ENCODE results near the gene GLI2. TPM values are rescaled to one million over a fixed set of nuclear protein-coding genes. Genes with fewer than 3 reads are reported as not detected.
A peak's percentile ranks its signal among the peaks of the same experiment; 100 is the strongest.

The GLI2 gene
- total and polyA plus RNA-seq, 2 of the 8 experiments (the other 6 are each of a cell fraction or from before 2014, with no cell fraction given): 18.4 to 46.9 TPM

- no peak overlapping the region for H2BK20ac ChIP-seq (ENCODE audit: low read length)
- peak; percentile 71 to 72 for DNase-seq (ENCODE audit: low read depth in 1 of 2, low spot score in 2 of 2)
- H3K9ac ChIP-seq (replicated peaks in 1 of 4; ENCODE audit: extremely low read depth in 1 of 4, low read depth in 3 of 4, low read length in 3 of 4): peak overlapping the region; percentile 75 to 88 (median 78)
- no peak overlapping the region for H2AFZ ChIP-seq (ENCODE audit: low read length)
- H2BK12ac ChIP-seq (ENCODE audit: low read depth, low read length): peak overlapping the region; percentile 68; the same call in 1 of the 2 replicates
- H4K20me1 ChIP-seq (replicated peaks in 1 of 2; ENCODE audit: control insufficient read depth in 1 of 2, insufficient read depth in 2 of 2, low read length in 2 of 2): no peaks in the 10 kb centered on the region
- H2BK120ac ChIP-seq (replicated peaks; ENCODE audit: low read depth, low read length): no peak overlapping the region
- FAIRE-seq: no peak
- H4K91ac ChIP-seq (replicated peaks; ENCODE audit: insufficient read length, low read length): peak overlapping the region; percentile 94
- peak overlapping the region; percentile 91 for H3K56ac ChIP-seq (replicated peaks; ENCODE audit: insufficient read length, low read depth, low read length)
- H3K4me2 ChIP-seq (ENCODE audit: insufficient read depth in 1 of 2, low read depth in 2 of 2, low read length in 2 of 2): peak overlapping the region; percentile 91 to 99
- peaks cover 37% of the 10 kb centered on the region for H3K23me2 ChIP-seq (ENCODE audit: low read depth, low read length)
- WGBS, 2 experiments (ENCODE audit: extremely low coverage in 1 of 2, insufficient coverage in 1 of 2, insufficient read length in 1 of 2, insufficient replicate concordance in 2 of 2, low coverage in 1 of 2, low lambda C conversion rate in 2 of 2, missing lambda C conversion rate in 1 of 2): 1% methylated on average over 29 of the region's 48 CpGs; no CpG with 5 or more reads in 1 of the 2 experiments
- H3K18ac ChIP-seq (ENCODE audit: extremely low read depth, low read length): peak overlapping the region; percentile 94
- H4K8ac ChIP-seq (ENCODE audit: extremely low read depth, insufficient read depth, low read length): peak overlapping the region; percentile 62
- H4K5ac ChIP-seq (ENCODE audit: insufficient read length, low read depth, low read length): peak overlapping the region; percentile 79
- peak overlapping the region; percentile 42 for H3K14ac ChIP-seq (ENCODE audit: insufficient read length)
- no peaks in the 10 kb centered on the region; a peak in 1 of 7 replicates for H3K27me3 ChIP-seq (replicated peaks in 1 of 4; ENCODE audit: control insufficient read depth in 3 of 4, extremely low read depth in 1 of 4, insufficient read depth in 3 of 4, low read length in 3 of 4)
- H3K9me3 ChIP-seq (ENCODE audit: insufficient read depth in 2 of 2, low read depth in 1 of 2, low read length in 1 of 2): no peaks in the 10 kb centered on the region
- peaks cover 12 to 25% (median 18%) of the 10 kb centered on the region in 4 experiments for H3K4me1 ChIP-seq (replicated peaks in 1 of 4; ENCODE audit: control insufficient read depth in 3 of 4, insufficient read depth in 4 of 4, low read length in 3 of 4)
- peaks cover 2% of the 10 kb centered on the region; the same call in 1 of the 2 replicates for H3K79me1 ChIP-seq (ENCODE audit: low read depth, low read length)
- H2AK5ac ChIP-seq (ENCODE audit: low read depth, low read length): no peak overlapping the region
- H3K23ac ChIP-seq (ENCODE audit: insufficient read length): no peak overlapping the region
- ChIA-PET POLR2A (ENCODE audit: partially characterized antibody) (interaction anchor here (0.7 to 6.6 kb wide), 28 partner anchors 9 to 339 kb away, joined by 3 to 38 read pairs (median 4); no protein-coding TSS in a partner anchor), CTCF (ENCODE audit: partially characterized antibody) (interaction anchor here (0.7 to 4.4 kb wide), 24 partner anchors 13 to 335 kb away, joined by 3 to 20 read pairs (median 4); no protein-coding TSS in a partner anchor)
- H2BK15ac ChIP-seq (ENCODE audit: low read length): peak overlapping the region; percentile 72; the same call in 1 of the 2 replicates
- H2BK5ac ChIP-seq (ENCODE audit: low read depth, low read length): peak overlapping the region; percentile 95
- peaks cover 0 to 41% of the 10 kb centered on the region in 2 experiments; a peak in 2 of 4 replicates for H3K79me2 ChIP-seq (ENCODE audit: control insufficient read depth in 1 of 2, insufficient read depth in 2 of 2, low read length in 2 of 2)
- peak overlapping the region; percentile 80 to 91 (median 89) for H3K4me3 ChIP-seq (ENCODE audit: extremely low read depth in 1 of 4, insufficient read depth in 2 of 4, low read depth in 3 of 4, low read length in 4 of 4)
- peak overlapping the region; percentile 76 for H3K4ac ChIP-seq (replicated peaks; ENCODE audit: insufficient read length, low read depth, low read length)
- peak overlapping the region; percentile 79; the same call in 1 of the 2 replicates for H3K27ac ChIP-seq (ENCODE audit: low read depth, low read length)
- H3K36me3 ChIP-seq (ENCODE audit: control insufficient read depth in 2 of 4, insufficient read depth in 4 of 4, low read length in 3 of 4): no peaks in the 10 kb centered on the region; a peak in 1 of 8 replicates
- TF ChIP-seq HDAC6 (IDR thresholded peaks at IDR 0.05; ENCODE audit: low read depth, low read length): no peak
- TF ChIP-seq ZNF274 (IDR thresholded peaks at IDR 0.05; ENCODE audit: borderline replicate concordance, extremely low read depth, low read length): no peak
- TF ChIP-seq EZH2 (IDR thresholded peaks at IDR 0.05; ENCODE audit: low read depth, low read length, severe bottlenecking): no peak
- 0 out of 2 replicates have a peak, but pooled peaks have one; percentile 38 for TF ChIP-seq BACH1 (IDR thresholded peaks at IDR 0.05; ENCODE audit: low read length)
- TF ChIP-seq RNF2 (IDR thresholded peaks at IDR 0.05; ENCODE audit: borderline replicate concordance, low read depth, low read length, missing control alignments, poor library complexity, severe bottlenecking): no peak
- TF ChIP-seq RBBP5 (IDR thresholded peaks at IDR 0.05; ENCODE audit: borderline replicate concordance, low read depth, low read length): no peak
- no peak for TF ChIP-seq RXRA (IDR thresholded peaks at IDR 0.05; ENCODE audit: insufficient read depth, low read depth, low read length)
- TF ChIP-seq SIX5 (IDR thresholded peaks at IDR 0.05; ENCODE audit: low read depth, low read length): no peak
- no peak for TF ChIP-seq E2F6 (IDR thresholded peaks at IDR 0.05)
- no peak for TF ChIP-seq NRF1 (IDR thresholded peaks at IDR 0.05; ENCODE audit: low read depth, low read length)
- no peak; a peak in 1 of 3 replicates for TF ChIP-seq POLR2A (IDR thresholded peaks at IDR 0.05; ENCODE audit: control extremely low read depth in 1 of 2, low read depth in 2 of 2, low read length in 2 of 2)
These were observed 1.1 kb downstream of the GLI2 start for GRCh38 chr2:120736624-120737339.

Measured in H1 (cell line).